GM12801 (cell line): ENCODE results near the gene RIMOC1.

Experiments
- TF ChIP-seq, protein P1 (sequence below): IDR thresholded peaks from one replicate; pipeline ENCODE4 v1.5.1; 2011; ENCODE audit warnings: control low read depth; ENCODE audit not compliant: insufficient read length; ENCODE audit errors: extremely low read depth

Gene RIMOC1, protein sequence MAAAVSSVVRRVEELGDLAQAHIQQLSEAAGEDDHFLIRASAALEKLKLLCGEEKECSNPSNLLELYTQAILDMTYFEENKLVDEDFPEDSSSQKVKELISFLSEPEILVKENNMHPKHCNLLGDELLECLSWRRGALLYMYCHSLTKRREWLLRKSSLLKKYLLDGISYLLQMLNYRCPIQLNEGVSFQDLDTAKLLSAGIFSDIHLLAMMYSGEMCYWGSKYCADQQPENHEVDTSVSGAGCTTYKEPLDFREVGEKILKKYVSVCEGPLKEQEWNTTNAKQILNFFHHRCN

GRCh38 chr5:41903892-41904799 lies at the start of gene RIMOC1:
Gene RIMOC1 (plus strand): TSS chr5:41904344. CDS start chr5:41904368, 24 bp downstream.
- TF ChIP-seq, protein P1, sequence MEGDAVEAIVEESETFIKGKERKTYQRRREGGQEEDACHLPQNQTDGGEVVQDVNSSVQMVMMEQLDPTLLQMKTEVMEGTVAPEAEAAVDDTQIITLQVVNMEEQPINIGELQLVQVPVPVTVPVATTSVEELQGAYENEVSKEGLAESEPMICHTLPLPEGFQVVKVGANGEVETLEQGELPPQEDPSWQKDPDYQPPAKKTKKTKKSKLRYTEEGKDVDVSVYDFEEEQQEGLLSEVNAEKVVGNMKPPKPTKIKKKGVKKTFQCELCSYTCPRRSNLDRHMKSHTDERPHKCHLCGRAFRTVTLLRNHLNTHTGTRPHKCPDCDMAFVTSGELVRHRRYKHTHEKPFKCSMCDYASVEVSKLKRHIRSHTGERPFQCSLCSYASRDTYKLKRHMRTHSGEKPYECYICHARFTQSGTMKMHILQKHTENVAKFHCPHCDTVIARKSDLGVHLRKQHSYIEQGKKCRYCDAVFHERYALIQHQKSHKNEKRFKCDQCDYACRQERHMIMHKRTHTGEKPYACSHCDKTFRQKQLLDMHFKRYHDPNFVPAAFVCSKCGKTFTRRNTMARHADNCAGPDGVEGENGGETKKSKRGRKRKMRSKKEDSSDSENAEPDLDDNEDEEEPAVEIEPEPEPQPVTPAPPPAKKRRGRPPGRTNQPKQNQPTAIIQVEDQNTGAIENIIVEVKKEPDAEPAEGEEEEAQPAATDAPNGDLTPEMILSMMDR: no peak

DNA sequence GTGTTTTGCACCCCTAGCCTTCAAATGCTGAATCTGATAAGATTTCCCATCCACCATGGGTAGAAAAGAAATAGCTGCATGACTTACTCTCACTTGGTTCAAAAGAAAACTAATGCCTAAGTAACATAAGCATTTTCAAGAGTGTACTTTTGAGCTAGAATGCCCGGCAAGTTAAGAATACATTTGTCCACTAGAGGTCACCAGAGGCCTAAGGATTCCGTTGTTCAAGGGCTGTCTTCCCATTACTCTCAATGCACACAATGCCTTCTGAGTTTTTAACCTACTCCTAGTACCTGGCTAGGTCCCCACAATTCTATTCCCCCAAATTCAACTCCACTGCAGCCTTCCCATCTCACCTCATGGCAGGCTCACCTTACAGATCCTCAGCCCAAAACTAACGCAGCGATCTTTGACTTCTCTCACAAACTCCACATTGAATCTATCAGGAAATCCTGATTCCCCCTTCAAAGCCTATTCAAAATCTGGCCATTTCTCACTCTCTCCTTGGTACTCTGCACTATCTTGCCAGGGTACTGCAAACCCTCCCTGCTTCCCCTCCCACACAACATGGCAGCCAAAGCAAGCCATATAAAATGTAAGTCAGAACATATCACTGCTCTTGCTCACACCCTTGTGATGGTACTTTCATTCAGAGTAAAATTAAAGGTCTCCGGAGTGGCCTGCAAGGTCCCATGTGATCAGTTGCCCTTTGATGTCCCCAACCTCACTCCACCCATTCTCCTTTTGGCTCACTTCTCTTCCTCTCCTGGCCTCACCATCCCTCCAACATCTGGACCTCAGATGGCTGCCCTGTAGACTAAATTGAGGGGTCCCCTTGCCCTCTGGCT lies 47.3 kb upstream of the RIMOC1 start:
- TF ChIP-seq, protein P1: no peak

GRCh38 chr5:41857989-41858388 lies 46.2 kb upstream of the RIMOC1 start:
- TF ChIP-seq, protein P1: no peak

GRCh38 chr5:41858890-41859289 lies 45.3 kb upstream of the RIMOC1 start:
- TF ChIP-seq, protein P1: no peak

DNA sequence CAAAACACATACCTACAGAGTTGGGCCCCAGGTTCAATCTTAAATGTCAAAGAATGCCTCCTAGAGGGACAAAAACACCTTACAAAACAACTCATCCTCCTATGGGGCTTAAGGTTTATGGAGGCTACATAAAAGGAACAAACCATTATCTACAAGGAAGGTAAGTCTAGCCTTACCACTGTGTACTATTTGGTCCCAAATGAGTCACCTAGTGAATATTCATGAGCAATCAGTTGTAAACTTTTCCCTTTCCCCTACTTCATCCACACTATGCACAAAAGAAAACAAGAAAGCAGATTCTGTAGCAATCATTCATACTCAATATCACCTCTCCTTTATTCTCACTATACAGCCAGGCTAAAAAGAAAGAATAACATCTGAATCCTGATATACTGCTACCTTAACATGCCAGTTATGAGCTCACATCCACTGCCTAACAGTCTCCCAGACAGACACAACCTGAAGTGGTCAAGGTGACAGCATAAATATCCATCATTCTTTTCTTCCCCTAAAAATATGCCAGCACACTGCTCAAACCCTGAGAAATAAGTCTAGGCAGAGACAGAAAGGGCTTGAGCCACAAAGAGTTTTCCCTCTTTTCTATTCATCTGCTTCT lies 40.2 kb upstream of the RIMOC1 start:
- TF ChIP-seq, protein P1: no peak

GRCh38 chr5:41869151-41869723 lies 34.9 kb upstream of the RIMOC1 start:
- TF ChIP-seq, protein P1: no peak
